Epithelial cell of esophagus (primary cell): ENCODE measurements around the gene EBF3.

ENCODE experiments used
- DNase-seq: peaks from one replicate; pipeline ENCODE4 v3.0.0; 2010; ENCODE audit warnings: low read depth
- H3K4me3 ChIP-seq: 2 replicates; pipeline ENCODE4 v1.5.1; 2011; ENCODE audit warnings: mild to moderate bottlenecking, low read length, control low read depth
- CTCF ChIP-seq: IDR thresholded peaks from 2 replicates; pipeline ENCODE4 v1.5.1; 2011; ENCODE audit warnings: low read depth, mild to moderate bottlenecking, low read length, control low read depth, inconsistent platforms; ENCODE audit not compliant: insufficient read depth; ENCODE audit errors: missing control alignments

The EBF3 gene

GRCh38 chr10:129833994-129834739 lies 129.9 kb downstream of the EBF3 start:
- TF ChIP-seq CTCF = no peak
- DNase-seq = no peak
- no peak overlapping the region for H3K4me3 ChIP-seq

GRCh38 chr10:129833468-129833950 lies 130.6 kb downstream of the EBF3 start:
- H3K4me3 ChIP-seq = no peak overlapping the region
- DNase-seq = no peak
- no peak for TF ChIP-seq CTCF

DNA sequence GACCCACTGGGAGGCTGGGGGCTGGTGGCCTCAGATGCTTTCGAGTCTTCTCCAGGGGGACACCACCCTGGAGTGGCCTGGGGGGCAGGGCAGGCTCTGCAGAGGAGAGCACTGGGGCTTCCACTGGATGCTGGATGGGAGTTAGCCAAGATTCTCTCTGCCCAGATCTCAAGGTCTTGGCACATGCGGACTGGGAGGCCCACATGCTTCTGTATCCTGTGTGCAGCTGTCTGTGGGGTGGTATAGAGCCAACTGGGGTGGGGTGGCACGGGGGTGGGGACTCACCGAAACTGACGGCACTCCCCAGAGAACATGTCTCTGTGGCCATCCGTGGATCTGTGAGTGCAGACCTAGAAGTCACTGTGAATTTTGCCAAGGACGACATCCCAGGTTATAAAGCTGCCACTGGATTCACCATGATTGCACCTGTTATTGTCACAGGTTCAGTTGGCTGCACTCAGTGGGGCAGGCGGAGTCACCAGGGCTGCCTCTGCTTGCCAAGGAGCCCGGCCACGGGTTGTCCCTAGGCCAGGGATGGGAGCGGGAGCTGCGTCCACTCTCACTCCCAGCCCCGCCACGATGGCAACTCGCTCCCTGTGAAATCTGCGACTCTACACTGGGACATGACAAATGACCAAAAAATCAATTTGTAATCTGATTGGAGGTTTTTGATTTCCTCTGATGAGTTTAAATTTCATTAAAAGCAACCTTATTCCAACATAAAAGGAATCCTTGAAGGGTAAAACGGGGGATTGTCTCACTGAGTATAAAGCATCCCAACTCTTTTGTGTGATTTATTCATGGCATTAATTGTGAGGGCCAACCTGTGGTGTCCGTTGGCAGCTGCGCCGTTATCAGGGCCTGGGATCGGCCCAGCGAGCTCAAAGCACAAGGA lies 131.3 kb downstream of the EBF3 start:
- H3K4me3 ChIP-seq = no peak overlapping the region
- DNase-seq = no peak
- no peak for TF ChIP-seq CTCF

DNA sequence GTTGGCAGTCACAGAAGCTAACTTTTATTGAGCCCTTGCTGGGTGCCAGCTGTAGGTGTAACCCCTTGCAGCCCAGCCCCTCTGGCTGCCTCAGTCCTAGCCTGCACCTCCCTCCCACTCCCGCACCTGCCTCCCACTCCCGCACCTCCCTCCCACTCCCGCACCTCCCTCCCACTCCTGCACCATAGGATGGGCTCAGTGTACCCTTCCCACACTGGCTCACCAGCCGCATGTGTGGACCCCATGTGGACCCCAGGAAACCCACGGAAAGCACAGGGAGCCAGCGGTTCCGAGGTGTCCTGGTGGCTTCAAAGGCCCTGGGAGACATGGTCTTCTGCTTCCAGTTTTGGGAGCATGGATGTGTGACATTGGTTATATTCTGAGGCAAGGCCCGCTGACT lies 132.9 kb downstream of the EBF3 start:
- TF ChIP-seq CTCF = no peak

GRCh38 chr10:129825826-129826225 lies 138.2 kb downstream of the EBF3 start:
- no peak for TF ChIP-seq CTCF
- no peak for DNase-seq
- no peak overlapping the region for H3K4me3 ChIP-seq

More for the DNA sequence above, 132.9 kb downstream of the EBF3 start:
- no peak overlapping the region for H3K4me3 ChIP-seq
- no peak for DNase-seq

DNA sequence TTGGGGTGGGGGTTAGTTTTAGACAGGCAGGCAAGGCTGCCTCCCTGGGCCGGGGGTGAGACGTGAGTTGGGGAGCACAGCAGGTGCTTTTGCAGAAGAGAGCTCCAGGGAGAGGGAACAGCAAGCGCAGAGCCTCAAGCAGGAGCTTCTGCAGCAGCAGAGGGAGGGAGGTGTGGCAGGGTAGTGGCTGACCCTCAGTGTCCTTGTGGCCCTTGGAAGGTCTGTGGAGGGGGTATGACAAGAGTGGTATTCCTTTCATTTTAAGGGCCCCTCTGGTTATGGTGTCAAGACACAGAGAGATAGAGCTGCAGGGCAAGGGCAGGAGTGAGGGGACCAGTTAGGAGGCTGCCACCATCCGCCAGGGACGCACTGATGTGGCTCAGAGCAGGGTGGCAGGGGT lies 138.9 kb downstream of the EBF3 start:
- no peak for TF ChIP-seq CTCF
- no peak for DNase-seq
- no peak overlapping the region for H3K4me3 ChIP-seq

- TF ChIP-seq CTCF = no peak
- DNase-seq = no peak
- no peak overlapping the region for H3K4me3 ChIP-seq
These were observed 143.6 kb downstream of the EBF3 start for GRCh38 chr10:129820451-129820850.
